Trophoblast cell (in vitro differentiated cells and primary cell): ENCODE measurements around the gene VAV3.

ENCODE experiments used
- DNase-seq, 2 donors: peaks; one replicate each; pipeline ENCODE4 v3.0.0-alpha.2; 2016
- H2AFZ ChIP-seq: 2 replicates; pipeline ENCODE4 v1.6.1; 2013; ENCODE audit warnings: low read length, moderate library complexity, mild to moderate bottlenecking; ENCODE audit not compliant: insufficient read depth, poor library complexity
- H2AK5ac ChIP-seq: 2 replicates; pipeline ENCODE4 v1.6.1; 2013; ENCODE audit warnings: mild to moderate bottlenecking, low read length
- H2BK120ac ChIP-seq: 2 replicates; pipeline ENCODE4 v1.6.1; 2013; ENCODE audit warnings: low read length, mild to moderate bottlenecking, moderate library complexity; ENCODE audit not compliant: insufficient read depth, poor library complexity
- H2BK12ac ChIP-seq: 2 replicates; pipeline ENCODE4 v1.6.1; 2013; ENCODE audit warnings: mild to moderate bottlenecking, low read length, moderate library complexity
- H2BK5ac ChIP-seq: 2 replicates; pipeline ENCODE4 v1.6.1; 2013; ENCODE audit warnings: low read length, low read depth, moderate library complexity, mild to moderate bottlenecking; ENCODE audit not compliant: poor library complexity
- H3K14ac ChIP-seq: 2 replicates; pipeline ENCODE4 v1.6.1; 2013; ENCODE audit warnings: mild to moderate bottlenecking, low read length
- H3K18ac ChIP-seq: 2 replicates; pipeline ENCODE4 v1.6.1; 2013; ENCODE audit warnings: mild to moderate bottlenecking, low read length
- H3K23ac ChIP-seq: 2 replicates; pipeline ENCODE4 v1.6.1; 2013; ENCODE audit warnings: low read length
- H3K27ac ChIP-seq: 2 replicates; pipeline ENCODE4 v1.5.1; 2013; ENCODE audit warnings: low read depth, mild to moderate bottlenecking, inconsistent platforms, low read length, moderate library complexity
- H3K27me3 ChIP-seq: 2 replicates; pipeline ENCODE4 v1.6.1; 2013; ENCODE audit warnings: inconsistent platforms, mild to moderate bottlenecking, low read length, moderate library complexity; ENCODE audit not compliant: insufficient read depth
- H3K36me3 ChIP-seq, 2 experiments: 1 replicate in 1 of 2; 2 replicates in 1 of 2; pipeline ENCODE4 v1.6.1; 2013; ENCODE audit warnings: low read length in 2 of 2, mild to moderate bottlenecking in 2 of 2, moderate library complexity in 1 of 2; ENCODE audit not compliant: insufficient read depth in 2 of 2, control insufficient read depth in 1 of 2
- H3K4ac ChIP-seq: 2 replicates; pipeline ENCODE4 v1.6.1; 2013; ENCODE audit warnings: low read depth, mild to moderate bottlenecking, low read length, moderate library complexity
- H3K4me1 ChIP-seq, 2 experiments: 1 replicate in 1 of 2; 2 replicates in 1 of 2; pipeline ENCODE4 v1.6.1; 2013; ENCODE audit warnings: low read length in 2 of 2, mild to moderate bottlenecking in 2 of 2, moderate library complexity in 1 of 2; ENCODE audit not compliant: insufficient read depth in 2 of 2, control insufficient read depth in 1 of 2
- H3K4me2 ChIP-seq: 2 replicates; pipeline ENCODE4 v1.6.1; 2013; ENCODE audit warnings: inconsistent platforms, mild to moderate bottlenecking, low read length, moderate library complexity
- H3K4me3 ChIP-seq: 2 replicates; pipeline ENCODE4 v1.5.1; 2013; ENCODE audit warnings: mild to moderate bottlenecking, low read depth, low read length, inconsistent platforms
- H3K79me1 ChIP-seq: one replicate; pipeline ENCODE4 v1.6.1; 2013; ENCODE audit warnings: low read length
- H3K79me2 ChIP-seq: 2 replicates; pipeline ENCODE4 v1.6.1; 2013; ENCODE audit warnings: low read length, mild to moderate bottlenecking; ENCODE audit not compliant: control insufficient read depth, insufficient read depth, poor library complexity
- H3K9ac ChIP-seq: 2 replicates; pipeline ENCODE4 v1.6.1; 2013; ENCODE audit warnings: mild to moderate bottlenecking, low read length
- H3K9me3 ChIP-seq: 2 replicates; pipeline ENCODE4 v1.6.1; 2013; ENCODE audit warnings: low read depth, mild to moderate bottlenecking, control low read depth, inconsistent platforms, low read length; ENCODE audit not compliant: insufficient read depth
- H4K12ac ChIP-seq: 2 replicates; pipeline ENCODE4 v1.6.1; 2013; ENCODE audit warnings: low read depth, mild to moderate bottlenecking, low read length, moderate library complexity
- H4K8ac ChIP-seq: 2 replicates; pipeline ENCODE4 v1.6.1; 2013; ENCODE audit warnings: low read depth, mild to moderate bottlenecking, low read length, moderate library complexity
- H4K91ac ChIP-seq: one replicate; pipeline ENCODE4 v1.6.1; 2013; ENCODE audit warnings: low read depth, mild to moderate bottlenecking, low read length, moderate library complexity
- WGBS: extraction: QIAGEN DNeasy Blood & Tissue Kit; methylation state at CpG from one replicate; pipeline ENCODE4 v1.1.7; 2013; ENCODE audit warnings: missing lambda C conversion rate; ENCODE audit not compliant: insufficient read length, insufficient coverage; ENCODE audit errors: extremely low coverage; 5-methylcytosine and 5-hydroxymethylcytosine counted together

The VAV3 gene

GRCh38 chr1:107541412-107541811 lies 423.6 kb downstream of the VAV3 start:
- H3K9ac ChIP-seq: no peak overlapping the region
- no peak overlapping the region for H2BK5ac ChIP-seq
- H3K79me1 ChIP-seq: no peaks in the 10 kb centered on the region
- H2BK12ac ChIP-seq: no peak overlapping the region
- H3K4me2 ChIP-seq: no peak overlapping the region
- WGBS: no CpG with 5 or more reads among the region's 2 CpGs
- no peak overlapping the region for H2BK120ac ChIP-seq
- H4K12ac ChIP-seq: no peak overlapping the region
- H3K9me3 ChIP-seq: no peaks in the 10 kb centered on the region
- no peaks in the 10 kb centered on the region for H3K27me3 ChIP-seq
- no peak overlapping the region for H3K4ac ChIP-seq
- no peak overlapping the region for H3K23ac ChIP-seq
- H2AFZ ChIP-seq: no peak overlapping the region
- H3K18ac ChIP-seq: no peak overlapping the region
- no peak overlapping the region for H3K27ac ChIP-seq
- no peaks in the 10 kb centered on the region for H3K79me2 ChIP-seq
- H4K8ac ChIP-seq: no peak overlapping the region
- DNase-seq: no peak
- no peaks in the 10 kb centered on the region for H3K36me3 ChIP-seq
- H3K4me1 ChIP-seq: no peaks in the 10 kb centered on the region
- no peak overlapping the region for H4K91ac ChIP-seq
- no peak overlapping the region for H2AK5ac ChIP-seq
- H3K14ac ChIP-seq: no peak overlapping the region
- no peak overlapping the region for H3K4me3 ChIP-seq

GRCh38 chr1:107538502-107538901 lies 426.5 kb downstream of the VAV3 start:
- no peak overlapping the region for H2AFZ ChIP-seq
- no peak overlapping the region for H2BK120ac ChIP-seq
- no peak overlapping the region for H4K8ac ChIP-seq
- H3K36me3 ChIP-seq: no peaks in the 10 kb centered on the region
- H3K14ac ChIP-seq: no peak overlapping the region
- no peak overlapping the region for H3K9ac ChIP-seq
- H4K12ac ChIP-seq: no peak overlapping the region
- peak; percentile 73 to 89 for DNase-seq
- no peak overlapping the region for H4K91ac ChIP-seq
- no peaks in the 10 kb centered on the region for H3K79me1 ChIP-seq
- H3K4me1 ChIP-seq: peaks cover 0 to 2% of the 10 kb centered on the region in 2 experiments
- H3K9me3 ChIP-seq: no peaks in the 10 kb centered on the region
- no peak overlapping the region for H3K23ac ChIP-seq
- H3K18ac ChIP-seq: no peak overlapping the region
- no CpG with 5 or more reads among the region's 5 CpGs for WGBS
- no peaks in the 10 kb centered on the region for H3K79me2 ChIP-seq
- no peak overlapping the region for H3K27ac ChIP-seq
- H2BK5ac ChIP-seq: no peak overlapping the region
- H2AK5ac ChIP-seq: no peak overlapping the region
- H3K4me2 ChIP-seq: no peak overlapping the region
- H3K27me3 ChIP-seq: no peaks in the 10 kb centered on the region
- H3K4ac ChIP-seq: no peak overlapping the region
- no peak overlapping the region for H3K4me3 ChIP-seq
- H2BK12ac ChIP-seq: no peak overlapping the region

GRCh38 chr1:107536266-107536665 lies 428.7 kb downstream of the VAV3 start:
- Histone ChIP-seq H4K91ac (no peak overlapping the region), H3K79me2 (no peaks in the 10 kb centered on the region), H3K14ac (no peak overlapping the region), H3K4me3 (no peak overlapping the region), H3K4me1 (peaks cover 0 to 2% of the 10 kb centered on the region in 2 experiments), H4K12ac (no peak overlapping the region), H3K4ac (no peak overlapping the region), H2BK5ac (no peak overlapping the region), H3K18ac (no peak overlapping the region), H3K27me3 (no peaks in the 10 kb centered on the region), H2BK12ac (no peak overlapping the region), H2AFZ (no peak overlapping the region), H3K9ac (no peak overlapping the region), H4K8ac (no peak overlapping the region), H3K4me2 (no peak overlapping the region), H3K36me3 (no peaks in the 10 kb centered on the region), H2BK120ac (no peak overlapping the region), H3K9me3 (no peaks in the 10 kb centered on the region), H3K23ac (no peak overlapping the region), H3K79me1 (no peaks in the 10 kb centered on the region), H2AK5ac (no peak overlapping the region), H3K27ac (no peak overlapping the region)
- DNase-seq: no peak
- no CpG with 5 or more reads among the region's 3 CpGs for WGBS

GRCh38 chr1:107535091-107535490 lies 429.9 kb downstream of the VAV3 start:
- DNase-seq: no peak
- WGBS: no CpG with 5 or more reads among the region's 6 CpGs
- no peaks in the 10 kb centered on the region for H3K79me2 ChIP-seq
- no peak overlapping the region for H3K18ac ChIP-seq
- no peak overlapping the region for H4K12ac ChIP-seq
- H4K91ac ChIP-seq: no peak overlapping the region
- H3K4me1 ChIP-seq: peaks cover 0 to 2% of the 10 kb centered on the region in 2 experiments
- H2AK5ac ChIP-seq: no peak overlapping the region
- no peaks in the 10 kb centered on the region for H3K27me3 ChIP-seq
- H3K79me1 ChIP-seq: no peaks in the 10 kb centered on the region
- no peak overlapping the region for H2BK120ac ChIP-seq
- no peak overlapping the region for H2BK12ac ChIP-seq
- H3K27ac ChIP-seq: no peak overlapping the region
- no peak overlapping the region for H2BK5ac ChIP-seq
- no peak overlapping the region for H3K14ac ChIP-seq
- no peak overlapping the region for H3K4ac ChIP-seq
- no peak overlapping the region for H2AFZ ChIP-seq
- H3K23ac ChIP-seq: no peak overlapping the region
- no peaks in the 10 kb centered on the region for H3K36me3 ChIP-seq
- no peak overlapping the region for H3K9ac ChIP-seq
- H3K4me2 ChIP-seq: no peak overlapping the region
- H4K8ac ChIP-seq: no peak overlapping the region
- no peaks in the 10 kb centered on the region for H3K9me3 ChIP-seq
- H3K4me3 ChIP-seq: no peak overlapping the region
